ENCODE results near the gene DTX3L.
"Not testable (repeated sequence)": the region's sequence is repeated elsewhere in the genome, so short reads cannot be mapped to it uniquely, and the experiment has no call there.

Gene DTX3L

GRCh38 chr3:122560680-122561079 is 3.5 kb upstream of the DTX3L start:
- H3K27me3 ChIP-seq (ENCODE audit: insufficient read depth, poor library complexity, severe bottlenecking): no peaks in the 10 kb centered on the region
- no peak overlapping the region for H3K27ac ChIP-seq (replicated peaks)
- peak in 1 of 2 experiments; percentile 60 for DNase-seq (ENCODE audit: low read depth in 1 of 2, low spot score in 1 of 2)
- no peak for TF ChIP-seq GABPA (IDR thresholded peaks at IDR 0.05; ENCODE audit: low read depth)
- TF ChIP-seq SPI1 (IDR thresholded peaks at IDR 0.05; ENCODE audit: borderline replicate concordance, low read depth): no peak
- TF ChIP-seq, protein P1, sequence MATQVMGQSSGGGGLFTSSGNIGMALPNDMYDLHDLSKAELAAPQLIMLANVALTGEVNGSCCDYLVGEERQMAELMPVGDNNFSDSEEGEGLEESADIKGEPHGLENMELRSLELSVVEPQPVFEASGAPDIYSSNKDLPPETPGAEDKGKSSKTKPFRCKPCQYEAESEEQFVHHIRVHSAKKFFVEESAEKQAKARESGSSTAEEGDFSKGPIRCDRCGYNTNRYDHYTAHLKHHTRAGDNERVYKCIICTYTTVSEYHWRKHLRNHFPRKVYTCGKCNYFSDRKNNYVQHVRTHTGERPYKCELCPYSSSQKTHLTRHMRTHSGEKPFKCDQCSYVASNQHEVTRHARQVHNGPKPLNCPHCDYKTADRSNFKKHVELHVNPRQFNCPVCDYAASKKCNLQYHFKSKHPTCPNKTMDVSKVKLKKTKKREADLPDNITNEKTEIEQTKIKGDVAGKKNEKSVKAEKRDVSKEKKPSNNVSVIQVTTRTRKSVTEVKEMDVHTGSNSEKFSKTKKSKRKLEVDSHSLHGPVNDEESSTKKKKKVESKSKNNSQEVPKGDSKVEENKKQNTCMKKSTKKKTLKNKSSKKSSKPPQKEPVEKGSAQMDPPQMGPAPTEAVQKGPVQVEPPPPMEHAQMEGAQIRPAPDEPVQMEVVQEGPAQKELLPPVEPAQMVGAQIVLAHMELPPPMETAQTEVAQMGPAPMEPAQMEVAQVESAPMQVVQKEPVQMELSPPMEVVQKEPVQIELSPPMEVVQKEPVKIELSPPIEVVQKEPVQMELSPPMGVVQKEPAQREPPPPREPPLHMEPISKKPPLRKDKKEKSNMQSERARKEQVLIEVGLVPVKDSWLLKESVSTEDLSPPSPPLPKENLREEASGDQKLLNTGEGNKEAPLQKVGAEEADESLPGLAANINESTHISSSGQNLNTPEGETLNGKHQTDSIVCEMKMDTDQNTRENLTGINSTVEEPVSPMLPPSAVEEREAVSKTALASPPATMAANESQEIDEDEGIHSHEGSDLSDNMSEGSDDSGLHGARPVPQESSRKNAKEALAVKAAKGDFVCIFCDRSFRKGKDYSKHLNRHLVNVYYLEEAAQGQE (IDR thresholded peaks at IDR 0.05; ENCODE audit: insufficient replicate concordance, low read depth): no peak
- TF ChIP-seq POLR2AphosphoS5 (IDR thresholded peaks at IDR 0.05; ENCODE audit: low read depth): no peak
- peak; percentile 83 for TF ChIP-seq CTCF (IDR thresholded peaks at IDR 0.05; ENCODE audit: insufficient read depth, low read length)
- no peak overlapping the region for H3K4me3 ChIP-seq (replicated peaks; ENCODE audit: insufficient read depth, low read length)

DNA sequence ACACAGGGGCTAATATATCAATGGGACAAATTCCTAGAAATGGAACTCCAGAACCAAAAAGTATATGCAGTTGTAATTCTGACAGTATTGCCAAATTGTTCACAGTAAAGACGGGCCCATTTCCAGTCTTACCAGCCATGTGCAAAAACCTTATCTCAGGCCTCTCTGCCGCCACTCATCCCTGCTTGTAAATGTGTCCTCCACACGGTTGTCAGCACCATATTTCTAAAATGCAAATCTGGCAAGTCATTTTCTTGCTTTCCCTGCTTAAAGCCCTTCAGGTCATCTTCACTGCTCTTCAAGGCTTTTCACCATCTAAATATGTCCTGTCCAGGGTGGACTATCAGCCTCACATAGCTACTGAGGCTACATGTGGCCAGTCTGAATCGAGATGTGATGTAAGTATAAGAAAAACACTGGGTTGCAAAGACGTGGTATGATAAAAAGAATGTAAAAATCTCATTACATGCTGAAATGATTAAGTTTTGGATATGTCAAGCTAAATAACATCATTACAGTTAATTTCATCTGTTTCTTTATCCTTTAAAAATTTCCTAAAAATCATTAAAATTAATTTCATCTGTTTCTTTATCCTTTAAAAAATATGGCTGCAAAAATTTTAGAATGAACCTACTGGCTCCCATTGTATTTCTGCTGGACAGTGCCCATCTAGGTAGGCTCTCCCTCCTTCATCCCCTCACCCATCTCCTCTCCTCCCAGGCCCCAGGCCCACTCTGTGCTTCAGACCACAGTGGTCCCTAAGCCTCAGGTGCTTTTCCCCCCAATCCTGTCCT is 1.0 kb upstream of the DTX3L start:
- no peak overlapping the region; the same call in 1 of the 2 replicates for H3K4me3 ChIP-seq (replicated peaks; ENCODE audit: insufficient read depth, low read length)
- no peaks in the 10 kb centered on the region for H3K27me3 ChIP-seq (ENCODE audit: insufficient read depth, poor library complexity, severe bottlenecking)
- no peak for DNase-seq (ENCODE audit: low read depth in 1 of 2, low spot score in 1 of 2)
- TF ChIP-seq CTCF (IDR thresholded peaks at IDR 0.05; ENCODE audit: insufficient read depth, low read length) (no peak), POLR2AphosphoS5 (IDR thresholded peaks at IDR 0.05; ENCODE audit: low read depth) (no peak)
- no peak overlapping the region for H3K27ac ChIP-seq (replicated peaks)

- peak overlapping the region; percentile 91 for H3K27ac ChIP-seq (replicated peaks)
- no peaks in the 10 kb centered on the region for H3K27me3 ChIP-seq (ENCODE audit: insufficient read depth, poor library complexity, severe bottlenecking)
- peak in 1 of 2 experiments; percentile 22 for DNase-seq (ENCODE audit: low read depth in 1 of 2, low spot score in 1 of 2)
- peak overlapping the region; percentile 70 for H3K4me3 ChIP-seq (replicated peaks; ENCODE audit: insufficient read depth, low read length)
- TF ChIP-seq CTCF (IDR thresholded peaks at IDR 0.05; ENCODE audit: insufficient read depth, low read length) (no peak), GABPA (IDR thresholded peaks at IDR 0.05; ENCODE audit: low read depth) (no peak), SPI1 (IDR thresholded peaks at IDR 0.05; ENCODE audit: borderline replicate concordance, low read depth) (no peak), POLR2AphosphoS5 (IDR thresholded peaks at IDR 0.05; ENCODE audit: low read depth) (no peak)
- TF ChIP-seq, protein P1 (IDR thresholded peaks at IDR 0.05; ENCODE audit: insufficient replicate concordance, low read depth): no peak
Measured at GRCh38 chr3:122563717-122564025, 467 bp upstream of the DTX3L start.

- not testable (repeated sequence) for H3K27me3 ChIP-seq (ENCODE audit: insufficient read depth, poor library complexity, severe bottlenecking); H3K27ac ChIP-seq (replicated peaks); DNase-seq (ENCODE audit: low read depth in 1 of 2, low spot score in 1 of 2); H3K4me3 ChIP-seq (replicated peaks; ENCODE audit: insufficient read depth, low read length)
Measured at GRCh38 chr3:122568131-122568530, 4.0 kb downstream of the DTX3L start.
